Measurements from ENCODE around the gene TCAF1.
"Not testable (repeated sequence)": the region's sequence is repeated elsewhere in the genome, so short reads cannot be mapped to it uniquely, and the experiment has no call there.

GRCh38 chr7:143823634-143824294, 78.2 kb downstream of the TCAF1 start:
- TF ChIP-seq, protein P1, sequence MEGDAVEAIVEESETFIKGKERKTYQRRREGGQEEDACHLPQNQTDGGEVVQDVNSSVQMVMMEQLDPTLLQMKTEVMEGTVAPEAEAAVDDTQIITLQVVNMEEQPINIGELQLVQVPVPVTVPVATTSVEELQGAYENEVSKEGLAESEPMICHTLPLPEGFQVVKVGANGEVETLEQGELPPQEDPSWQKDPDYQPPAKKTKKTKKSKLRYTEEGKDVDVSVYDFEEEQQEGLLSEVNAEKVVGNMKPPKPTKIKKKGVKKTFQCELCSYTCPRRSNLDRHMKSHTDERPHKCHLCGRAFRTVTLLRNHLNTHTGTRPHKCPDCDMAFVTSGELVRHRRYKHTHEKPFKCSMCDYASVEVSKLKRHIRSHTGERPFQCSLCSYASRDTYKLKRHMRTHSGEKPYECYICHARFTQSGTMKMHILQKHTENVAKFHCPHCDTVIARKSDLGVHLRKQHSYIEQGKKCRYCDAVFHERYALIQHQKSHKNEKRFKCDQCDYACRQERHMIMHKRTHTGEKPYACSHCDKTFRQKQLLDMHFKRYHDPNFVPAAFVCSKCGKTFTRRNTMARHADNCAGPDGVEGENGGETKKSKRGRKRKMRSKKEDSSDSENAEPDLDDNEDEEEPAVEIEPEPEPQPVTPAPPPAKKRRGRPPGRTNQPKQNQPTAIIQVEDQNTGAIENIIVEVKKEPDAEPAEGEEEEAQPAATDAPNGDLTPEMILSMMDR (IDR thresholded peaks at IDR 0.05; ENCODE audit: low read length), result not testable (repeated sequence)
- not testable (repeated sequence) for TF ChIP-seq EZH2 (optimal IDR thresholded peaks at IDR 0.05; ENCODE audit: low read depth, low read length); EZH2phosphoT487 (IDR thresholded peaks at IDR 0.05; ENCODE audit: low read length)
